ENCODE data around the gene JAKMIP1. TPM values are rescaled to one million over a fixed set of nuclear protein-coding genes. Genes with fewer than 3 reads are reported as not detected.

The JAKMIP1 gene
- total RNA-seq, 1 experiment from 2014 or later = 0.21 TPM

GRCh38 chr4:5992171-5992827 is 208.1 kb downstream of the JAKMIP1 start:
- no peak for DNase-seq (ENCODE audit: low spot score)

GRCh38 chr4:5991405-5991804 is 208.9 kb downstream of the JAKMIP1 start:
- no peak for DNase-seq (ENCODE audit: low spot score)

DNA sequence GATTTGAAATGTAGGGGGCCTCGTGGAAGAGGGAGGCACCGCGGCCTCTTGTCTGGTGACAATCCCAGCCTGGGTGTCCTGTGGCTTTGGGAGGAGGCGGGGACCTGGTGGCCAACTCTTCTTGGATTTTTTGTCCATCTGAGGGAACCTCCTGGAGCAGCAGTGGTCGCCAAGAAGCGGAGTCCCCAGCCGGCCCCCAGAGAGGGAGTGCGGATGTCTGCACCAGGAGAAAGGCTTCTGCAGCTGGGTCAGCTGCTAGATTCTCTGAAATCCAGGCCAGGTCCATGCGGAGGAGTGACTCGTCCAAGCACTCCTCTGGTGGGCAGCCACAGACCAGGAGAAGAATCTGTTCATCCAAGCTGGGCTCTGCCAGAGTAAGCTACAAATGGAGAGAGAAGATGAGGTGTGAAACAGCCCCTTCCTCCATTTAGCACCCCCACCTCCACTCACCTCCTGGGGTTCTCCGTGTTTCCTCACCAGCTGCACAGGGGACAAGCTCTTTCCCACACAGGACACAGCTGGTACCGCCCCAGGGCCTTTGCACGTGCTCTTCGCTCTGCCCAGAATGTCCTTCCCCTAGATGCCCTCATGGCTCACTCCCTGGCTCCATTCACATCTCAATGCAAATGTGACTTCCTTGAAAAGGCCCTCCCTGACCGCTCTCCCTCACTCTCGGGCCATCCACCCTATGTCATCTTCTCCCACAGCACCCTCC is 209.7 kb downstream of the JAKMIP1 start:
- DNase-seq (ENCODE audit: low spot score) = no peak

GRCh38 chr4:5989236-5990225 is 210.8 kb downstream of the JAKMIP1 start:
- no peak for DNase-seq (ENCODE audit: low spot score)

GRCh38 chr4:5988086-5988845 is 212.1 kb downstream of the JAKMIP1 start:
- DNase-seq (ENCODE audit: low spot score) = peak; percentile 37

GRCh38 chr4:5984843-5985242 is 215.5 kb downstream of the JAKMIP1 start:
- no peak for DNase-seq (ENCODE audit: low spot score)

DNA sequence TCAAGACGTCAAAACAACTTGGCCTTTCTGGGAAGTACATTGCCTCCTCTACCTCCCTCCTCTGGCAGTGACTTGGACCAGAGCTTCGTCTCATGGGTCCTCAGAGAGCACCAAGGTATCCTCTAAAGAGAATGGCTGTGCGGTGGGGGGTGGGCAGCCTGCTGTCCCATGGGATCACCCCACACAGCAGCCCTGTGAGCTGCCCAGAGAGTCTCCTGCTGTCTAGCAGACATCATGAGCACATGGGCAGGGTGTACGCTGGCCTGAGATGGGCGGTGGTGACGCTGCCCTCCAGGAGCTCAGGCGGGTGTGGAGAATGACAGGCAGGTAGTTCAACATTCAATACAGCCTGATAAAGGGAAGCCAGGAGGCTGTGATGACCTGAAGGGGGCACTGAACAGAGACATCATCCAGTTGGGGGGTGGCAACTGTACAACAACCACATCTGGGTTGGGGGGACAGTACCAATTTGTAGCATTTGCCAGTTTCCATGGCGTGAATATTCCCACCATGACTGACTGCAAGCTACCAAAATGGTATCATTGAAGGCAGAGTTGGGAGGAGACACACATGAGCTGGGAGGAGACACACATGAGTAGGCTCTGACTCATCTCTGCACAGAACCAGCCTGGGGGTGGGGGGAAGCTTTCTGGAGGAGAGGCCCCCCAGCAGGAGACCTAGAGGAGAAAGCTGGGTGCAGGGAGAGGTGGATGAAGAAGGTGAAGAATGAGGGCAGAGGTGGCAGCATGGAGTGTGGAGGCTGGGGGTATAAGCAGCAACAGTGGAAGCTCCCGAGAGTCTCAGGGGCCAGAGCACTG is 218.0 kb downstream of the JAKMIP1 start:
- no peak for DNase-seq (ENCODE audit: low spot score)

DNA sequence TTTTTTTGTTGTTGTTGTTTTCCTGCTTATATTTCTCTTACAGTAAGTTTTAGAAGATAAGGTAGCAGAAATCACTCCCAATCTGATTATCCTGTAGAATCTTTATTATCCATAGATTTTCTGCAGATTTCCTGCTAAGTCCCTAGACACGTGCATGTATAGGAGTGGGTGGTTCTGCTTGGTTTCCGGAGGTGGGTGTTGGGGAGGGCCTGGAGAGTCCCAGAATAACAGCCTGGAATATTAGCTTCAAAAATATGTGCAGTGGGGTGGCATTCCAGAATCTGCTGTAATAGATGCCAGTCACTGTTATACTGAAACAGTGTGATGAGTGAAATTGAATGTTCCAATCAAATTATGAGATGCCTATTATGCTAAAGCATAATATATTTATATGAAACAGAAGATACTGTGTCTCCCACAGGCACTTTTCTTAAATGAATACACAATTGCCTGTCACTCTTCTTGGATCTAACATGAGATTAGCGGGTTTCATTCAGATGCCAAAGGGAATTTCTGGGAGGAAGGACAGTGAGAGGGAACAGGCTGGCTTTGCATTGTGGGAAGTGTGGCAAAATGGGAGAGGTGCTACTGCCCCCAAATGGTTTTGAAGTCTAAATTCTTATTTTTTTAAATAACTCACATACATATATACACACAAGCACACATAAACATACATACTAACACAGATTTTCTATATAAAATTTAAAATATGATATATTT is 219.8 kb downstream of the JAKMIP1 start:
- DNase-seq (ENCODE audit: low spot score) = no peak

- no peak for DNase-seq (ENCODE audit: low spot score)
Measured at GRCh38 chr4:5979981-5980380, 220.4 kb downstream of the JAKMIP1 start.

DNA sequence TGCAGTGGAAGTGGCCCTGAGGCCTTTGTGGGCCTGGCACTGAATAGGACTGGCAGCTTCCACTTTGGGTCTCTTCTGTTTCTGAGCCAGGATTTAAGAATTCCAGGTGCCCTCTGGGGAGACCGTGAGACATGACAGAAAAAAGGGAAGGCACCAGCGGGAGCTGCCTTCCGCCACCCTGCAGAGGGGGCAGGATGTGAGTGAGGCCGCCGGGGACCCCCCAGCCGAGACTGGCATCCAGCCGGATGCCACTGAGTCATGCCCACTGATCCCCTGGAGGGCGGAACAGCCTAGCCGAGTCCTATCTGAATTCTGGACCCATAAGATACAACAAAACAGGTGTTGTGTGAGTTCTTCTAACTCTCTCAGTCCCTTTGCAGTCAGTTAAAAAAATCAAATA is 223.4 kb downstream of the JAKMIP1 start:
- DNase-seq (ENCODE audit: low spot score) = no peak

DNA sequence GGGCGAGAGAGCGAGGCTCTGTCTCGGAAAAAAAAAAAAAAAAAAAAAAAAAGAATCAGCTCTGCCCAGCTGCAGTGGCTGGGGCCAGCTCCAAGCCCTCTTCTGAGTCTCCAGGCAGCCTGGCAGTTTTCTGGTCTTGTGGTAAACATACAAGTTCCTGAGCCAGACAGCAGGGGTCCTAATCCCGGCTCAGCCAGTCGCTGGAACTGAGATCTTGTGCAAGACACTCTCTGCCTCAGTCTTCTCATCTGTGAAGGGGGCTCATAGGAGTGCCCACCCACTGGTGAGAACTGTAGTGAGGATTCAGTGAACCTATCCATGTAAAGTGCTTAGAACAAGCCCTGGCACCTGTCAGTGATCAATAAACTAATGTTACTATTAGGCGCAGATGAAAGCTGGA is 223.9 kb downstream of the JAKMIP1 start:
- no peak for DNase-seq (ENCODE audit: low spot score)

Other genes with a start within 250 kb of the JAKMIP1 start
- 0.02 TPM in 2 replicates for gene C4orf50, start 182.1 kb downstream of the JAKMIP1 start, total RNA-seq (2014; rRNA removed; shearing (Covaris generic))
- gene WFS1, start 69.3 kb upstream of the JAKMIP1 start, total RNA-seq (2014; rRNA removed; shearing (Covaris generic)) = 32.6 and 32.8 TPM in 2 replicates

All from H4 (cell line).